ENCODE results near the gene SERINC3.

GRCh38 chr20:44501448-44501847 lies 20.4 kb downstream of the SERINC3 start:
- TF ChIP-seq POLR2A (IDR thresholded peaks at IDR 0.05) (no peak), CTCF (IDR thresholded peaks at IDR 0.05) (no peak)

All from testis (tissue), 2 donors.